GM21529 (cell line): Measurements from ENCODE around the gene TNPO3.
"Not testable (repeated sequence)": the region's sequence is repeated elsewhere in the genome, so short reads cannot be mapped to it uniquely, and the experiment has no call there.

Experiments used
- ATAC-seq: cut with Tn5 transposase; IDR thresholded peaks from one replicate; pipeline ENCODE4 v1.9.1; 2021; ENCODE audit not compliant: unreplicated experiment

The TNPO3 gene

DNA sequence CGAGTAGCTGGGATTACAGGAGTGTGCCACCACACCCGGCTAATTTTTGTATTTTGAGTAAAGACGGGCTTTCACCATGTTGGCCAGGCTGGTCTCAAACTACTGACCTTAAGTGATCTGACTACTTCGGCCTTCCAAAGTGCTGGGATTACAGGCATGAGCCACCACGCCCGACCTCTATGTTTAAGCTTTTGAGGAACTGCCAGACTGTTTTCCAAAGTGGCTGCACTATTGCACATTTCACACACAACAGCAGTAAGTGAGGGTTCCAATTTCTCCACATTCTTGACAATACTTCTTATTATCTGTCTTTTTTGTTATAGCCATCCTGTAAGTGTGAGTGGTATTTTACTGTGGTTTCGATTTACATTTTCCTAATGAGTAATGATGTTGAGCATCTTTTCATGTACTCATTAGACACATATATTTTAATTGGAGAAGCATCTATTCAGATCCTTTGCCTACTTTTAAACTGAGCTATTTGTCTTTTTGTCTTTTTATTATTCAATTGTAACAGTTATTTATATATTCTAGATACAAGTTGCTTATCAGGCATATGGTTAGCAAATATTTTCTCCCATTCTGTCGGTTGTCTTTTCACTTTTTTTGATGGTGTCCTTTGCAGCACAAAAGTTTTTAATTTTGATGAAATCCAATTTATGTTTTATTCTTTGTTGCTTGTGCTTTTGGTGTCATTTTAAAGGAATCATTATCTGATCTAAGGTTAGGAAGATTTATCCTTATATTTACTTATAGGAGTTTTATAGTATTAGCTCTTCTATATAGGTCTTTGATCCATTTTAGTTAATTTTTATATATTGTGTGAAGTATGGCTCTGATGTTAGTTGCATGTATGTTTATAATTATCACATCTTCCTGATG lies 130.0 kb downstream of the TNPO3 start:
- ATAC-seq = no peak

DNA sequence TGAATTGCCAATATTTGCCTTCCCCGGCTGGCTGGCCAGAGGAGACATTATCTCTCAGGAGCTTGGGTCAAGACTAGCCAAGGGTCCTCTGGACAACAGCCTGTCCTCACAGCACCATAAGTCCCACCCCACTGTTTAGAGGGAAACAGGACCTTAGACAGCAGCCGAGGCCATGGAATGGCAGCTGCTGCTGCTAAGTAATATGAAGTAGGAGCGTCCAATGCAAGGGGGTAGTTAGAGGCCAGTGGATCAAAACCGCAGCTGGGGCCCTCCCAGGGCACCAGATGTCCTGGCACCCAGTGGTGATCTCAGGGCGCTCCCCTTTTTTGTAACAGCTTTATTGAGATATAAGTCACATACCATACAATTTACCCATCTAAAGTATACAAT lies 131.5 kb downstream of the TNPO3 start:
- no peak for ATAC-seq

DNA sequence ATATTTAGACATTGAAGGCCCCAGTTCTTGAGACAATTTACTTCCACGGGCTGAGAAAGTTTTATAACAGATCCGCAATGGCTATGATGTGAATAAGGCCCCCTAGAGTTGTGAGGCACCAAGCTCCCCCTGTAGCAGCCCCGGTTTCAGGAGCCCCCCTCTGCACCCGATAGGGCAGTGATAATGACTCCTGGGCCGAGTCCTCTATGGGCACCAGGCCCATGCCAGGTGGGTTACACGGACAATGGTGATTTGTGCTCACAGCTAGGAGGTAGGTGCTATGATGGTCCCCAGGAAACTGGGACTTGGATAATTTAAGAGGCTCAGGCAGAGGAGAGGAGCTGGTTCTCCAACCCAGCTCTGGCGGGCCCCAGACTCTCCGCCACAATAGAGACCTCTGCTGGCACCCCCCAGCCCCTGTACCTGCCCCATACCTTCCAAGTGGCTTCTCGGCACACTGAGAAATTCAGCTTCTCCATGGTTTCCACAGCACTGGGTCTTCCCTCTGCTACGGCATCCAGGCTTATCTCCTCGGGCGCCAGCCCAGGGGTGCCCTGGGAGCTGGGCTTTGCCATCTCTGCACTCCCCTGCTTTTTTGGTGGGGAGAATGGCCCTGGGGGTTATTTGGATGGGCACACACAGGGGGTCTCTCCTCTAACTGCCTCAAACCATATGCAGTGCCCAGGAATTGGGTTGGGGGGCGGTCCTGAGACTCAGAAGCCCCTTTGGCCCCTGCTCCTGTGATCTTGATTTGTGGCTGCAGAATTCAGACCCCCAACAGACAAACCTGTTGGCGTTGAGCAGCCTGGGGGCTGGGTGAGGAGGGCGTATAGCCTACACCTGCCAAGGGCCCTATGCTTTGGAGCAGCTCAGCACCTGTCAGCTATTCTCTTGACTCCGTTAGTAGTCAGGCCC lies 132.2 kb downstream of the TNPO3 start:
- no peak for ATAC-seq

DNA sequence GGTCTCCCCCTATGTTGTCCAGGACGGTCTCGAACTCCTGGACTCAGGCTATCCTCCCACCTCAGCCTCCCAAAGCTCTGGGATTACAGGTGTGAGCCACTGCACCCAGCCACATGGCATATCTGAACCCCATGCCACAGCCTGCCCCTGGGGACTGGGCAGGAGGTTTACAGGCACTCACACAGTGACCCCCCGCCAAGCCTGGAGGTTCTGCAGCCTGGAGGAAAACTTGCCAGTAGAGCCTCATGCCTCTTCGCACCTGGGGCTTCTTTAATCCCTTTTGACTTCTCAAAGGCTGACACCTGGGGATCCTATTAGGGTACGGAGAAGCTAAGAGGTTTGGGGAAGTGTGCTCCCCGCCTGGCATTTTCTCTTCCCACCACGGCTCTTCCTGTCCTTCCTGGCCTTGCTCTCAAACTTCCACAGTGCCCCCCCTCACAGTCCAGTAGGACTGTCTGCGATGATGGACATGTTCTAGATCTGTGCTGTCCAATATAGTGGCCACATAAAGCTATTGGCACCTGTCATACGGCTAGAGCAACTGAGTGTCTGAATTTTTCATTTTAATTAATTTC lies 133.0 kb downstream of the TNPO3 start:
- ATAC-seq = no peak

GRCh38 chr7:128920913-128921582 lies 133.9 kb downstream of the TNPO3 start:
- ATAC-seq = no peak

GRCh38 chr7:128919881-128920799 lies 134.8 kb downstream of the TNPO3 start:
- ATAC-seq = no peak

DNA sequence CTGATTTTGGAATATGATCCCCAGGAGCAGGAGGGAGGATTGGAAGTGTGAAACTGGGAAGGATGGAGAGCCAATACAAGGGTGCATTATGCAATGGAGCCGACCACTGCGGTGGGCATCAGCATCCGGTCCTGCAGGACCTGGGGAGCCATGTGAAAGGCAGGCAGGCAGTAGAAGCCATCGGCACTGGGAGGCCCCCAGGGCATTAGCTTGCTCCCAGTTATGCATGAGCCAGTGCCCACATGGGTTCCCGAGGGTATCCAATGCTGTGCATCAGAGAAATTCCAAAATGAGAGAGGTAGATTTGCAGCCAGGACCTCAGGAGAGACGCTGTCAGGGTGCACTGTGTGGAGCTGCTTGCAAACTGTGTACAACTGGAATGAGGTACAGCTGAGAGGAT lies 135.7 kb downstream of the TNPO3 start:
- no peak for ATAC-seq

- no peak for ATAC-seq
These were observed 136.8 kb downstream of the TNPO3 start for GRCh38 chr7:128918016-128918665.

GRCh38 chr7:128917122-128917521 lies 137.8 kb downstream of the TNPO3 start:
- no peak for ATAC-seq

- no peak for ATAC-seq
These were observed 138.3 kb downstream of the TNPO3 start for GRCh38 chr7:128916643-128916915.

- no peak for ATAC-seq
These were observed 138.9 kb downstream of the TNPO3 start for GRCh38 chr7:128915841-128916642.

DNA sequence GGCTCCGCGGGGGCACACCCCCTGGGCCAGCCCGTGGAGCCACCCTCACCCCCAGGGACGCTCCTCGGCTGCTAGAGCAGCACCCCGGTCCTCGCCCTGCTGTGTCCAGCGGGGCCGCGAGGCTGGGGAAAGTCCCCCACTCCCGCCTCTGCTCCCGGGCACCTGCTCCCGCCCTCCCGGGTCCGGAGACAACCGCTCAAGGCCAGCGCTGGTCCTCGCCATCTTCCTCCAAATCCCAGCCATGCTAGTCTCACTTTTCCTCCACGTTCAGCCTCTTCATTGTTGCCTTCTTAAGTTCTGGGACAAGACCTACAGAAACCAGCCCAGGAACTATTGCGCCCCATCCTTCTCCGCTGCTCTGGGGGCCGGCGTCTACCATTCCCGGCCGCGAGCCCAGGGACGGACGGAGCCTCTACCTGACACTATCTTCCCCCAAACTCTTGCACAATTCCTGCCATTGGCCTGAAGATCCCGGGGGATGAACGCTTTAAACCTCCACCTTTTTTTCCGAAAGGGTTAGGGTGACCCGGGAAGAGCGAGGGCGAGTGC lies 139.6 kb downstream of the TNPO3 start:
- ATAC-seq = peak; percentile 26

DNA sequence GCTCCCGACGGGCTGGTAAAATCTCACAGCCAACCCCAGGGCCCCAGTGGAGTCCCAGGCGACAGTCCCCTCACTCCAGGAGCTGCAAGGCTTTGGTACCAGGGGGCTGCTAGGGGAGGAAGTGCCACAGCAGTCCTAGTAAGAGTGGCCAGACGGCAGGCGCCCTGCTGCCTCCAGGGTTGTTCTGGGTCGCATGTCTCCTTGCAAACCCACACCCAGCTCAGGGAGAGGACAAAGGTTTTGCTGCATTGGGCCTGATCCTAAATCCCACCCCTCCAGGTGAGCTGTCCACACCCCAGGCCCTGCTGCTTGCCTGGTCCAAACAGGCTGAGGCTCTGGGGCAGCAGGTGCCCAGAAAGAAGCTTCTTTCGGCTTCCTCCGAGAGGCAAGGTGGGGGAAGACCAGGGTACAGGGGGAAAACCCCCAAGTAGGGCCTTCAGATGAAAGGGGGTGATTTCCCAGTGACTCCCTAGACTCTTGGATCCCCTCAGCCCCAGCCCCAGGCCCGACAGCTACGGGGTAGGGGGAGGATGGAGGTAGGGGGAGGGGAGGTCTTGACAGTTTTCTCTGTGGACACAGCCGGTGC lies 140.3 kb downstream of the TNPO3 start:
- peak; percentile 64 for ATAC-seq

DNA sequence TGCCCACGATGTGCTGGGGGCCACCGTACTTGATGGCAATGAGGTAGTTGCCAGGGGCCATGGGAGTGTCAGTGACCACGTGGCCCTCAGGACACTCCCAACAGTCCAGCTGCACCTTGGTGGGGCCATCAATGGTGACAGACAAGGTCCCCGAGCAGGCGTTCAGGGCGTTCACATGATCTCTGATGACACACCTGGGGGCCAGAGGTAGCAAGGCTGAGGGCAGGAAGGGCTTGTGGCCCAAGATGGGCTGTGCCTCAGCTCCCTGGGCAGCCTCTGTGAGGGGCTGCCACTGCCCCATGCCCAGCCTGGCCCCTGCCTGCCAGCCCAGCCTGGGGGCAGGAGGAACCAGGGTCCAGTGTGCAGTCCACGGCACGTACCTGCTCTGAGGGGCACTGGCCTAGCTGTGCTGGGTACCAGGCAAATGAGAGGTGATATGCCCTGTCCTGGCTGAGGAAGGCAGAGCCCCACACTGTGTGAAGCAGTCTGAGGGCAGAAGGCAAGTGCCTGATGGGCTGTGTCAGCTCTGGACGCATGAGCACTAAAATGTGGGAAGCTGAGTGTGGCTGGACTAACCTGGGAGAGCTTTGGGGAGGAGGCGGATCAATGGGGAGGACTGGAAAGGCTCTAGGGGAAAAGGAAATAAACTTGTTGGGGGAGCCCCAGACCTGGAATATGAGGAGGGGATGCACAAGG lies 140.9 kb downstream of the TNPO3 start:
- ATAC-seq = no peak

DNA sequence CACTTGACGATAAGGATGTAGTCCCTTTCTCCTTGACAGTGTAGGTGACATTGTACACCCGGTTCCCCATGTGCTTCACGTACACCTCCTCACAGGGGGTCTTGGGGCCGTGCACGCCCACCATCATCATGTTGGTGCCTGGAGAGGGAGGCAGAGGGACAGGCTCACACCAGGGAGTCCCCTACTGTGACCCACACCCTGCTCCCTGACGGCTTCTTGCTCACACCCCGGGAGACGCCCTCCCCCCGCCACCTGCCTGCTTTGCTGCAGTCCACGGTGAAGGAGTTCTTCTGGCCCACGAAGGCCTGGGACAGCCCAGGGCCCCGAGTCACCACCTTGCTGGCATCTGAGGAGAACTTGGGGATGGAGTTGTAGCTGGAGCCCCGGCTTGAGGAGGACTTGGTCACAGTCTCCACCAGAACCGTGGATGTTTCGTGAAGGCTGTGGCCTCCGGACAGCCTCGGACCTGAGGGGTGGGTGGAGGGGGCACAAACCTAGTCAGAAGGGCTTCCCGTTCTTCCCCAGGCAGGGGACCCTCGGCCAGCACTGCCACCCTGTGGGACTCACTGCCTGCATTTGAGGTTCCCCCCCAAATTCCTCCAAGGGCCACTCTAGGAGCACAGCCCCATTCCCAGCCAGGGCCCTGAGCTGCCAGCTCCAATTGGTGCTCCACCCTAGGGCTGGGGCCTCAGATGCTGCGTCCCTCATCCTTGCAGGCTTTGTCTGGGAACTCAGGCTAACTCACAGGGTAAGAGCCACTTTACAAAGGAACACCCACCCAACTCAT lies 142.0 kb downstream of the TNPO3 start:
- not testable (repeated sequence) for ATAC-seq

DNA sequence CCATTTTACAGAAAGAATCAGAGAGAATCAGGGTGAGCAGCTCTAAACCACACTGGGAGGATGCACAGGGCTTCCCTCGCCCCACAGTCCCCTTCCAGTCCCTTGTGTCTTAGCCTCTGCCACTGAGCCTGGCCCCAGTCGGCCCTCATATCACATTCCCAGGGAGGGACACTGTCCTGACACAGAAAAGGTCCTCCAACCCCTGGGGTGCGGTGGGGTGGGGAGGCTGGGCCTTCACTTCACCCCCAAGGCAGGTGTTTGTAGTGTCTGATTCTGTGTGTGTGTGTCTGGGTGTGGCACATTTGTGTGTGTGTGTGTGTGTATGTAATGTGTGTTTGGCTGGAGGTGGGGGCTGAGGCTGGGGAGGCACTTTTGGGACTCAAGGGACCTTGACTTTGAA lies 142.6 kb downstream of the TNPO3 start:
- no peak for ATAC-seq
